Spleen (tissue), 11 donors: Measurements from ENCODE around the gene SWSAP1. TPM values are rescaled to one million over a fixed set of nuclear protein-coding genes. Genes with fewer than 3 reads are reported as not detected.
A peak's percentile ranks its signal among the peaks of the same experiment; 100 is the strongest.
"Not testable (repeated sequence)": the region's sequence is repeated elsewhere in the genome, so short reads cannot be mapped to it uniquely, and the experiment has no call there.

Experiments used
- DNase-seq: peaks from one replicate; pipeline ENCODE4 v3.0.0-alpha.2; 2020
- H3K27ac ChIP-seq, 8 donors: fragments of 200-600 bp; sonication (generic) in 7 of 8; 1 replicate in 4 of 8; 2 replicates in 4 of 8; pipeline versions ENCODE4 v1.5.0 to v1.8.0; 2016 to 2021; ENCODE audit warnings: inconsistent platforms in 4 of 8, mild to moderate bottlenecking in 4 of 8, moderate library complexity in 1 of 8
- H3K27me3 ChIP-seq, 7 donors: fragments of 200-600 bp; sonication (generic) in 6 of 7; replicated peaks in 1 of 7; 1 replicate in 4 of 7; 2 replicates in 3 of 7; pipeline versions ENCODE4 v1.5.0 to v1.8.0; 2016 to 2021; ENCODE audit warnings: inconsistent platforms in 3 of 7, mild to moderate bottlenecking in 1 of 7
- H3K36me3 ChIP-seq, 6 donors: fragments of 200-600 bp; sonication (generic) in 5 of 6; 1 replicate in 4 of 6; 2 replicates in 2 of 6; pipeline versions ENCODE4 v1.5.0 to v1.8.0; 2016 to 2021; ENCODE audit warnings: inconsistent platforms in 2 of 6
- H3K4me1 ChIP-seq, 6 donors: fragments of 200-600 bp; sonication (generic) in 5 of 6; 1 replicate in 3 of 6; 2 replicates in 3 of 6; pipeline versions ENCODE4 v1.5.0 to v1.8.0; 2016 to 2021; ENCODE audit warnings: inconsistent platforms in 3 of 6
- H3K4me3 ChIP-seq, 8 donors: fragments of 200-600 bp; sonication (generic) in 7 of 8; 1 replicate in 4 of 8; 2 replicates in 4 of 8; pipeline versions ENCODE4 v1.5.0 to v1.8.0; 2016 to 2021; ENCODE audit warnings: inconsistent platforms in 4 of 8, mild to moderate bottlenecking in 4 of 8, moderate library complexity in 2 of 8
- H3K9me3 ChIP-seq, 8 donors: fragments of 200-600 bp; sonication (generic) in 7 of 8; 1 replicate in 4 of 8; 2 replicates in 4 of 8; pipeline versions ENCODE4 v1.5.0 to v1.8.0; 2016 to 2021; ENCODE audit warnings: inconsistent platforms in 4 of 8
- CTCF ChIP-seq, 11 experiments: fragments of 200-600 bp in 7 of 11; fragments of 450-650 bp in 4 of 11; sonication (generic) in 4 of 11; IDR thresholded peaks in 8 of 11; conservative IDR thresholded peaks in 3 of 11; 1 replicate in 7 of 11; 2 replicates in 4 of 11; pipeline versions ENCODE4 v1.4.0 to v1.8.0; 2016 to 2021; ENCODE audit warnings: antibody characterized with exemption in 11 of 11, inconsistent platforms in 4 of 11, mild to moderate bottlenecking in 1 of 11
- POLR2A ChIP-seq, 3 donors: fragments of 450-650 bp; IDR thresholded peaks; one replicate each; pipeline ENCODE4 v1.5.1; 2017; ENCODE audit warnings: antibody characterized with exemption in 3 of 3, mild to moderate bottlenecking in 1 of 3
- POLR2AphosphoS5 ChIP-seq, 3 donors: sonication (generic); formaldehyde crosslinking; IDR thresholded peaks; one replicate each; pipeline ENCODE4 v1.5.1; 2017; ENCODE audit warnings: antibody characterized with exemption in 3 of 3
- WGBS, 5 donors: extraction: QIAGEN DNeasy Blood & Tissue Kit in 3 of 5; methylation state at CpG; one replicate each; pipeline versions ENCODE4 v1.1.5 to v1.1.7; 2013 to 2018; 5-methylcytosine and 5-hydroxymethylcytosine counted together
- intact Hi-C: fragments of 100-400 bp; cut with DNase I; formaldehyde crosslinking; loops from one replicate; pipeline ENCODE4 v1.15.0; 2023; ENCODE audit warnings: low total_unique reads
- polyA plus RNA-seq, 3 donors: library from polyadenylated mRNA; stranded (reverse); fragments of 200-250 nt; gene quantifications; one replicate each; pipeline ENCODE4 v1.2.1, GENCODE V29; 2013
- total RNA-seq, 7 donors: library from RNA; depleted of rRNA in 3 of 7; stranded (reverse); fragments of >200 nt in 3 of 7; fragmentation: NEBNext Ultra II Directional in 4 of 7; extraction: Animal tissue kit (Norgen Biotek cat#: 25700) in 4 of 7; gene quantifications; one replicate each; pipeline versions ENCODE4 v1.1.0 to v1.2.1, GENCODE V29; 2016 to 2021
- donor health status: healthy with polysubstance abuse.
- donor health status: DM: no; HTN: no; CAD: no; lungs with moderate emphysema.
- donor health status: DM: no; HTN: no; CAD: no.
- donor health status: Bipolar disorder and iron deficiency.
- donor health status: healthy.
- donor health status: DM: no; HTN: no; CAD: no.
- donor health status: DM: yes; HTN: yes; CAD: no.

The SWSAP1 gene
- total and polyA plus RNA-seq, 10 donors, result 2.7 to 9.3 (median 4.7) TPM

DNA sequence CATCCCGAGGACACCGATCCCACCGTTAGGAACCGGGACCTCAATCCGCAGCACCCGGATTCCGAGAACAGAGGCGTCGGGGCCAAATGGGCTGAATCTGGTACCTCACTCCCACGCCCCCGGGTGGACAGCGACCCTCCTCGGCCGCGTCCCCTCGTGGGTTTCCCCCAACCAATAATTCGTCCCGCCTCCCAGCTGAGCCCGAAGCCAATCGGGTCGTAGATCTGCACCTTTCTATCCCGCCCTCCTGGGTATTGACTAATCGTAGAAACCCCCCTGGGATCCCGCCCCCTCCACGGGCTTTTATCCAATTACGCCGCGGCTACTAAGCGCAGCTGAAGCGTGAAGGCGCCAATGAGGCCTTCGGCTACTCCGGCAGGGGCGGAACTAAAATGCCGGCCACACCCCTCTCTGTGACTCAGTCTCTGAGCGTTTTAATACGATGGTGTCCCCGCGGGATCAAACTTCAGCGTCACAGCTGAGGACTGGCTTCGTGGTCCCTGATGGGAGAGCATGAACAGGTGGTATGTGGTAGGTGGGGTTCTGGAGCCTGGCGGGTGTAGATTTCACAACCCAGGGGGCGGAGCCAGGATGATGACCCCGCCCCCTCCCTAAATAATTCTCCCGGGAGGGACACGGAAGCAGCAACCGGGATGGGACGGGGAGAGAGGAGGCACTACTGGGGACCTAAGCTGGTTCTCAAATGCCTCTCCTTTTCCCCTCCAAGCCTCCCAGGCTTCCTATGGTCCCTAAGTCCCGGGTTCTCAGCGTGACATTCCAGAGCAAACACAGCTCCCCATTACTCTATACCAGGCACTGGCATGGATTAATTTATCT lies 28.1 kb upstream of the SWSAP1 start, which contains the start of the genes CCDC159 and TMEM205:
CCDC159 (plus strand) TSS at position 416 of the 837 bp plus-strand sequence; CDS start at position 504, 88 bp downstream.
TMEM205 (minus strand) TSS at position 165 of the 837 bp plus-strand sequence. CDS start 649 bp downstream, outside the sequence.
- WGBS, 5 donors, result 0 to 1% (median 1%) methylated on average over 37 to 50 of the region's 50 CpGs
- intact Hi-C loops, result no loop called here
- Histone ChIP-seq H3K27me3 (no peaks in the 10 kb centered on the region), H3K36me3 (peaks cover 0 to 37% (median 0%) of the 10 kb centered on the region in 6 donors), H3K4me3 (peak within 1 kb of the TSS; percentile 54 to 91 (median 64)), H3K9me3 (peaks cover 0 to 10% (median 8%) of the 10 kb centered on the region in 8 donors), H3K27ac (peak within 1 kb of the TSS; percentile 43 to 95 (median 86)), H3K4me1 (peaks cover 19 to 49% (median 36%) of the 10 kb centered on the region in 6 donors)
- TF ChIP-seq POLR2AphosphoS5 (IDR thresholded peaks at IDR 0.05), result peak; percentile 80 to 85 (median 84)
- peak in 5 of 11 experiments; percentile 12 to 38 (median 21) for TF ChIP-seq CTCF (IDR thresholded peaks at IDR 0.05 in 8 of 11, conservative IDR thresholded peaks at IDR 0.05 in 3 of 11)
- TF ChIP-seq POLR2A (IDR thresholded peaks at IDR 0.05), result peak in 2 of 3 donors; percentile 7 to 9
- peak; percentile 98 for DNase-seq

DNA sequence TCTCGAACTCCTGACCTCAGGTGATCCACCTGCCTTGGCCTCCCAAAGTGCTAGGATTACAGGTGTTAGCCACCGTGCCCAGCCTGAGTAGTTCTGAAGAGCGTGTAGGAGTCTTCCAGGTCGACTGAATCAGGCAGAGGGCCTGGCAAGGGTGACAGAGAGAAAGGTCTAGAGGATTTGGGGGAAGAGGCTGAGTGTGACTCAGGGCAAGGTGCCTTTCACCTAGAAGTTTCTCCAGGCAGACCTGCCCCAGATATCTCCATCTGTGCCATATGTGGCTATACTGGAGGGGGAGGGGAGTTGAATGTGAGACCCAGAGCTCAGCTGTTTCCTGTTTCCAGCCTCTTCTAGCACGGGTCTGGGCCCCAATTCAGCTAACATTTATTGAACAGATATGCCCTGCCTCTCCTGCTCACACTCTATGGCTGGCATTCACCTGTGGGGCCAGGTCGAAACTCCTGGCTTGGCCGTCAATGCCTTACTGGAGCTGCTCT lies 26.9 kb upstream of the SWSAP1 start:
- 69 to 77% (median 75%) methylated on average over 6 to 7 of the region's 7 CpGs for WGBS, 5 donors
- TF ChIP-seq CTCF (IDR thresholded peaks at IDR 0.05 in 8 of 11, conservative IDR thresholded peaks at IDR 0.05 in 3 of 11) (no peak), POLR2AphosphoS5 (IDR thresholded peaks at IDR 0.05) (no peak), POLR2A (IDR thresholded peaks at IDR 0.05) (no peak)

DNA sequence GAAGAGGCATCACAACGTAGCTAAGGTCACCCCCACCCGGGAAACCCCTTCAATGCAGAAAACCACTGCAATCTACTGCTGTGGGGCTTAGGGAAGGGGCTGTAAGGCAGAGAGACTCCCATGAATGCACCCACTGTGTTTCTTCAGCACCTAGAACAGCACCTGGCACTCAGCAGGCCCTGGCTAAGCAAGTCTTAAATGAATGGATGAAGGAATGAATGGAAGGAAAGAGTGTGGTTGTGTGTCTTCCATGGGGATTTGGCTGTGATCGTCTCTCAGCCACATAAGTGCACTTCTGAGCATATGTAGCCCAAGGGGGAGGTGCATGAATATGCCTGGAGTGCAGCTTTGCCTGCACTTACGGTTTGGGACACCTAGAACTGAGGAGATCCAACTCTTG lies 25.3 kb upstream of the SWSAP1 start:
- H3K27ac ChIP-seq, result no peak overlapping the region
- no peak overlapping the region for H3K4me3 ChIP-seq
- no peaks in the 10 kb centered on the region for H3K27me3 ChIP-seq
- H3K9me3 ChIP-seq, result peaks cover 0 to 10% (median 8%) of the 10 kb centered on the region in 8 donors
- DNase-seq, result no peak
- 87 to 95% (median 92%) methylated on average over 4 of the region's 4 CpGs for WGBS, 5 donors
- peaks cover 15 to 31% (median 25%) of the 10 kb centered on the region in 6 donors for H3K4me1 ChIP-seq
- TF ChIP-seq POLR2A (IDR thresholded peaks at IDR 0.05), result no peak
- no peak for TF ChIP-seq CTCF (IDR thresholded peaks at IDR 0.05 in 8 of 11, conservative IDR thresholded peaks at IDR 0.05 in 3 of 11)
- H3K36me3 ChIP-seq, result peaks cover 0 to 21% (median 0%) of the 10 kb centered on the region in 6 donors
- intact Hi-C loops, result no loop called here

More for the DNA sequence above, 26.9 kb upstream of the SWSAP1 start:
- Histone ChIP-seq H3K36me3 (peaks cover 0 to 25% (median 0%) of the 10 kb centered on the region in 6 donors), H3K4me1 (peaks cover 19 to 47% (median 36%) of the 10 kb centered on the region in 6 donors), H3K9me3 (peaks cover 0 to 10% (median 8%) of the 10 kb centered on the region in 8 donors), H3K27ac (peak overlapping the region in 1 of 8 donors; percentile 95), H3K4me3 (no peak overlapping the region), H3K27me3 (no peaks in the 10 kb centered on the region)
- DNase-seq, result no peak
- intact Hi-C loops, result no loop called here

- H3K27ac ChIP-seq, DNase-seq, H3K27me3 ChIP-seq, intact Hi-C loops, H3K4me3 ChIP-seq, H3K9me3 ChIP-seq: not testable (repeated sequence)
- WGBS, 5 donors, result 93 to 97% (median 95%) methylated on average over 4 of the region's 4 CpGs
- H3K36me3 ChIP-seq, result peaks cover 0 to 34% (median 0%) of the 10 kb centered on the region in 6 donors
- H3K4me1 ChIP-seq, result peaks cover 0 to 38% (median 14%) of the 10 kb centered on the region in 6 donors
These were observed 20.4 kb upstream of the SWSAP1 start for GRCh38 chr19:11354102-11354501.
